K562 (cell line): ENCODE results near the gene CRB2. TPM values are rescaled to one million over a fixed set of nuclear protein-coding genes. Genes with fewer than 3 reads are reported as not detected.

Experiments used
- ATF4 ChIP-seq: fragments of 450-650 bp; formaldehyde crosslinking; IDR thresholded peaks from 2 replicates; pipeline ENCODE4 v1.4.0; 2022; ENCODE audit warnings: mild to moderate bottlenecking, moderate library complexity
- BCOR ChIP-seq: fragments of 450-650 bp; IDR thresholded peaks from 2 replicates; pipeline ENCODE4 v1.6.1; 2016
- CCAR2 ChIP-seq: fragments of 200-400 bp; formaldehyde crosslinking; IDR thresholded peaks from 2 replicates; pipeline ENCODE4 v1.6.1; 2017; ENCODE audit warnings: mild to moderate bottlenecking, low read depth, low read length
- FOXA1 ChIP-seq: fragments of 450-650 bp; IDR thresholded peaks from 2 replicates; pipeline ENCODE4 v1.6.1; 2016; ENCODE audit warnings: mild to moderate bottlenecking, borderline replicate concordance
- FOXJ2 ChIP-seq: fragments of 200-800 bp; sonication (Bioruptor generic); IDR thresholded peaks from 2 replicates; pipeline ENCODE4 v1.6.1; 2016; ENCODE audit warnings: missing genetic modification characterization, missing compliant biosample characterization
- GTF3C2 ChIP-seq: IDR thresholded peaks from 3 replicates; pipeline ENCODE4 v1.6.1; 2011; ENCODE audit warnings: borderline replicate concordance, mild to moderate bottlenecking, moderate library complexity; ENCODE audit not compliant: insufficient read length; ENCODE audit errors: extremely low read depth
- HOXB6 ChIP-seq: fragments of 250-450 bp; sonication (Bioruptor Pico); IDR thresholded peaks from 2 replicates; pipeline ENCODE4 v1.5.1; 2022; ENCODE audit warnings: mild to moderate bottlenecking, borderline replicate concordance
- ID3 ChIP-seq, 2 experiments: fragments of 250-450 bp in 1 of 2; fragments of 450-650 bp in 1 of 2; sonication (Bioruptor Pico) in 1 of 2; IDR thresholded peaks; 2 replicates each; pipeline versions ENCODE4 v1.6.1 to v1.8.0; 2016 to 2021; ENCODE audit warnings: mild to moderate bottlenecking in 2 of 2, moderate library complexity in 2 of 2, missing compliant biosample characterization in 1 of 2, missing genetic modification characterization in 1 of 2
- IRF9 ChIP-seq: fragments of 450-650 bp; IDR thresholded peaks from 2 replicates; pipeline ENCODE4 v1.6.1; 2016; ENCODE audit warnings: missing biosample characterization, missing genetic modification characterization
- SLC30A9 ChIP-seq: fragments of 250-450 bp; sonication (Bioruptor Pico); IDR thresholded peaks from 2 replicates; pipeline ENCODE4 v1.8.0; 2022; ENCODE audit warnings: mild to moderate bottlenecking, moderate library complexity
- SPI1 ChIP-seq: IDR thresholded peaks from 2 replicates; pipeline ENCODE4 v1.6.1; 2011; ENCODE audit warnings: low read depth, low read length, control low read depth, borderline replicate concordance
- TBL1XR1 ChIP-seq, 2 experiments: IDR thresholded peaks; 2 replicates each; pipeline ENCODE4 v1.6.1; 2012; ENCODE audit warnings: improper control_type of control experiment in 2 of 2, low read length in 2 of 2, mild to moderate bottlenecking in 1 of 2
- TCFL5 ChIP-seq: fragments of 250-450 bp; sonication (Bioruptor Pico); conservative IDR thresholded peaks from 2 replicates; pipeline ENCODE4 v1.6.1; 2021; ENCODE audit warnings: mild to moderate bottlenecking, moderate library complexity, matching md5 sums
- ZNF740 ChIP-seq, 3 experiments: fragments of 200-800 bp in 1 of 3; sonication (Bioruptor generic) in 1 of 3; sonication (generic) in 1 of 3; formaldehyde crosslinking in 1 of 3; IDR thresholded peaks; 2 replicates each; pipeline versions ENCODE4 v1.6.1 to v1.8.0; 2016 to 2022; ENCODE audit warnings: mild to moderate bottlenecking in 2 of 3, missing compliant biosample characterization in 2 of 3, missing genetic modification characterization in 2 of 3, missing genetic modification reagents in 1 of 3
- polyA plus RNA-seq, 8 experiments: library from polyadenylated mRNA; depleted of rRNA in 4 of 8; stranded (reverse) in 5 of 8; unstranded in 3 of 8; fragments of >200 nt; fragmentation: Nextera tagmentation in 2 of 8; fragmentation: Illumina TruSeq in 1 of 8; extraction: Ambion mirVana in 2 of 8; extraction: Trizol in 1 of 8; gene quantifications; 2 replicates each; pipeline versions ENCODE4 v1.2.1 to v1.2.3, GENCODE V29; 2011 to 2014; ENCODE audit warnings: inconsistent platforms in 1 of 8, missing spikeins in 1 of 8
- total RNA-seq, 7 experiments: library from RNA; depleted of rRNA in 6 of 7; stranded (reverse); fragments of >200 nt in 6 of 7; fragmentation: Illumina TruSeq in 2 of 7; extraction: Trizol in 2 of 7; gene quantifications; 2 replicates each; pipeline versions ENCODE4 v1.2.1 to v1.2.3, GENCODE V29; 2011 to 2021; ENCODE audit warnings: low replicate concordance in 1 of 7
- TF ChIP-seq, protein P1 (sequence below): fragments of 250-450 bp; sonication (Bioruptor Pico); IDR thresholded peaks from 2 replicates; pipeline ENCODE4 v1.4.0; 2020; ENCODE audit warnings: borderline replicate concordance
- TF ChIP-seq, protein P2 (sequence below): fragments of 250-450 bp; sonication (Bioruptor Pico); IDR thresholded peaks from 2 replicates; pipeline ENCODE4 v1.8.0; 2022; ENCODE audit warnings: moderate library complexity, mild to moderate bottlenecking, inconsistent platforms

Gene CRB2
- total and polyA plus RNA-seq, 9 of the 15 experiments (the other 6 are each of a cell fraction or from before 2014, with no cell fraction given), result 0.13 to 1.2 (median 0.25) TPM; not detected in 2

GRCh38 chr9:123371805-123372590, 16.0 kb downstream of the CRB2 start (continued):
- TF ChIP-seq ID3 (CRISPR knock-in tag; IDR thresholded peaks at IDR 0.05), result no peak
- no peak for TF ChIP-seq ID3 (tag; IDR thresholded peaks at IDR 0.05)
- TF ChIP-seq TBL1XR1 (IDR thresholded peaks at IDR 0.05; ENCODE audit: low read length in 2 of 2), result no peak
- no peak for TF ChIP-seq FOXA1
- TF ChIP-seq, protein P1, sequence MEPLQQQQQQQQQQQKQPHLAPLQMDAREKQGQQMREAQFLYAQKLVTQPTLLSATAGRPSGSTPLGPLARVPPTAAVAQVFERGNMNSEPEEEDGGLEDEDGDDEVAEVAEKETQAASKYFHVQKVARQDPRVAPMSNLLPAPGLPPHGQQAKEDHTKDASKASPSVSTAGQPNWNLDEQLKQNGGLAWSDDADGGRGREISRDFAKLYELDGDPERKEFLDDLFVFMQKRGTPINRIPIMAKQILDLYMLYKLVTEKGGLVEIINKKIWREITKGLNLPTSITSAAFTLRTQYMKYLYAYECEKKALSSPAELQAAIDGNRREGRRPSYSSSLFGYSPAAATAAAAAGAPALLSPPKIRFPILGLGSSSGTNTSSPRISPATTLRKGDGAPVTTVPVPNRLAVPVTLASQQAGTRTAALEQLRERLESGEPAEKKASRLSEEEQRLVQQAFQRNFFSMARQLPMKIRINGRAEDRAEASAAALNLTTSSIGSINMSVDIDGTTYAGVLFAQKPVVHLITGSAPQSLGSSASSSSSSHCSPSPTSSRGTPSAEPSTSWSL (CRISPR knock-in tag), result no peak
- TF ChIP-seq ATF4, result no peak
- TF ChIP-seq TCFL5 (CRISPR knock-in tag), result no peak
- no peak for TF ChIP-seq IRF9
- no peak for TF ChIP-seq ZNF740 (CRISPR knock-in tag; IDR thresholded peaks at IDR 0.05)
- TF ChIP-seq ZNF740 (tag; IDR thresholded peaks at IDR 0.05), result no peak
- peak; percentile 86 for TF ChIP-seq BCOR
- TF ChIP-seq SPI1, result 0 out of 2 replicates have a peak, but pooled peaks have one; percentile 26
- no peak for TF ChIP-seq HOXB6 (CRISPR knock-in tag)
- TF ChIP-seq, protein P2, sequence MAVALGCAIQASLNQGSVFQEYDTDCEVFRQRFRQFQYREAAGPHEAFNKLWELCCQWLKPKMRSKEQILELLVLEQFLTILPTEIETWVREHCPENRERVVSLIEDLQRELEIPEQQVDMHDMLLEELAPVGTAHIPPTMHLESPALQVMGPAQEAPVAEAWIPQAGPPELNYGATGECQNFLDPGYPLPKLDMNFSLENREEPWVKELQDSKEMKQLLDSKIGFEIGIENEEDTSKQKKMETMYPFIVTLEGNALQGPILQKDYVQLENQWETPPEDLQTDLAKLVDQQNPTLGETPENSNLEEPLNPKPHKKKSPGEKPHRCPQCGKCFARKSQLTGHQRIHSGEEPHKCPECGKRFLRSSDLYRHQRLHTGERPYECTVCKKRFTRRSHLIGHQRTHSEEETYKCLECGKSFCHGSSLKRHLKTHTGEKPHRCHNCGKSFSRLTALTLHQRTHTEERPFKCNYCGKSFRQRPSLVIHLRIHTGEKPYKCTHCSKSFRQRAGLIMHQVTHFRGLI (CRISPR knock-in tag), result no peak
- no peak for TF ChIP-seq GTF3C2
- no peak for TF ChIP-seq SLC30A9 (CRISPR knock-in tag)
- TF ChIP-seq CCAR2, result no peak
- TF ChIP-seq FOXJ2 (tag), result no peak
